PC-9 (cell line): ENCODE measurements around the gene ELP4. TPM values are rescaled to one million over a fixed set of nuclear protein-coding genes. Genes with fewer than 3 reads are reported as not detected.

ENCODE experiments used
- BruUV-seq: library from RNA; stranded (reverse); fragments of 400-500 nt; replicated peaks from 2 replicates; lab custom pipeline; 2021; lab: Mats Ljungman, UMichigan
- CTCF ChIA-PET: fragments of 300-600 bp; sonication (Branson Sonifier 250); formaldehyde crosslinking; loops from one replicate; lab custom pipeline; 2022; ENCODE audit warnings: antibody characterized with exemption; lab: Charles Lee
- POLR2A ChIA-PET: fragments of 300-600 bp; sonication (Branson Sonifier 250); formaldehyde crosslinking; loops from one replicate; lab custom pipeline; 2022; ENCODE audit warnings: antibody characterized with exemption; ENCODE audit not compliant: unreplicated experiment; lab: Charles Lee
- DNase-seq, 2 experiments: peaks; one replicate each; pipeline versions ENCODE4 v3.0.0 to v3.0.0-alpha.2; 2015 to 2022; ENCODE audit warnings: mixed read lengths in 1 of 2
- H2AFZ ChIP-seq: fragments of 200-600 bp; sonication (generic); 2 replicates; pipeline ENCODE4 v1.8.1; 2017; ENCODE audit warnings: antibody characterized with exemption
- H3F3A ChIP-seq: fragments of 200-600 bp; sonication (generic); 2 replicates; pipeline ENCODE4 v1.8.1; 2017; ENCODE audit warnings: antibody characterized with exemption, mild to moderate bottlenecking, low read depth; ENCODE audit not compliant: insufficient read depth
- H3K27ac ChIP-seq: fragments of 200-600 bp; sonication (generic); 2 replicates; pipeline ENCODE4 v1.6.1; 2016; ENCODE audit warnings: mixed run types
- H3K27me3 ChIP-seq: fragments of 200-600 bp; sonication (generic); 2 replicates; pipeline ENCODE4 v1.6.1; 2016; ENCODE audit warnings: low read depth, mixed run types; ENCODE audit not compliant: insufficient read depth
- H3K36me3 ChIP-seq: fragments of 200-600 bp; sonication (generic); 2 replicates; pipeline ENCODE4 v1.6.1; 2016; ENCODE audit warnings: low read depth, mixed run types
- H3K4me1 ChIP-seq: fragments of 200-600 bp; sonication (generic); replicated peaks from 2 replicates; pipeline ENCODE4 v1.6.1; 2016; ENCODE audit warnings: mixed run types; ENCODE audit not compliant: insufficient read depth
- H3K4me2 ChIP-seq: fragments of 200-600 bp; sonication (generic); 2 replicates; pipeline ENCODE4 v1.6.1; 2017; ENCODE audit warnings: mixed run types
- H3K4me3 ChIP-seq: fragments of 200-600 bp; sonication (generic); 2 replicates; pipeline ENCODE4 v1.6.1; 2016; ENCODE audit warnings: mixed run types
- H3K79me2 ChIP-seq: fragments of 200-600 bp; sonication (generic); 2 replicates; pipeline ENCODE4 v1.6.1; 2017; ENCODE audit warnings: low read depth, mixed run types
- H3K9me2 ChIP-seq: fragments of 200-600 bp; sonication (generic); 2 replicates; pipeline ENCODE4 v1.8.1; 2017; ENCODE audit warnings: mild to moderate bottlenecking; ENCODE audit not compliant: insufficient read depth
- H3K9me3 ChIP-seq: fragments of 200-600 bp; sonication (generic); 2 replicates; pipeline ENCODE4 v1.8.1; 2016; ENCODE audit warnings: low read depth; ENCODE audit not compliant: insufficient read depth
- H4K20me1 ChIP-seq: fragments of 200-600 bp; sonication (generic); 2 replicates; pipeline ENCODE4 v1.8.1; 2017; ENCODE audit not compliant: insufficient read depth
- CTCF ChIP-seq: fragments of 200-600 bp; sonication (generic); conservative IDR thresholded peaks from 2 replicates; pipeline ENCODE4 v1.6.1; 2017; ENCODE audit warnings: mixed run types, antibody characterized with exemption, mild to moderate bottlenecking, moderate library complexity
- EZH2 ChIP-seq: fragments of 200-600 bp; sonication (generic); IDR thresholded peaks from 2 replicates; pipeline ENCODE4 v1.8.0; 2017; ENCODE audit warnings: antibody characterized with exemption, low read depth
- intact Hi-C: fragments of 100-400 bp; cut with micrococcal nuclease; formaldehyde crosslinking; loops from one replicate; pipeline ENCODE4 v1.10.0; 2022; ENCODE audit not compliant: unreplicated experiment
- total RNA-seq: library from RNA; stranded (reverse); gene quantifications from 2 replicates; pipeline ENCODE4 v1.2.3, GENCODE V29; 2021

Gene ELP4
- total RNA-seq, 1 experiment from 2014 or later, result 20.5 TPM

- Histone ChIP-seq H3K27me3 (no peaks in the 10 kb centered on the region), H3F3A (peaks cover 4% of the 10 kb centered on the region; the same call in 1 of the 2 replicates), H4K20me1 (no peaks in the 10 kb centered on the region), H3K9me2 (no peaks in the 10 kb centered on the region), H3K27ac (no peak overlapping the region), H2AFZ (no peak overlapping the region), H3K79me2 (no peaks in the 10 kb centered on the region), H3K9me3 (no peaks in the 10 kb centered on the region), H3K36me3 (peaks cover 34% of the 10 kb centered on the region), H3K4me3 (no peak overlapping the region), H3K4me2 (no peak overlapping the region), H3K4me1 (no peaks in the 10 kb centered on the region)
- intact Hi-C loops, result no loop called here
- no peak for DNase-seq
- BruUV-seq, result no TSS peak
- POLR2A ChIA-PET, result no interaction called here
- CTCF ChIA-PET, result no interaction called here
- no peak for TF ChIP-seq CTCF
- TF ChIP-seq EZH2, result no peak
Observed at GRCh38 chr11:31790649-31791048, 281.1 kb downstream of the ELP4 start.

- BruUV-seq, result no TSS peak
Observed at GRCh38 chr11:31792036-31792435, 282.5 kb downstream of the ELP4 start.

GRCh38 chr11:31792456-31792855 lies 282.9 kb downstream of the ELP4 start:
- peaks cover 34% of the 10 kb centered on the region for H3K36me3 ChIP-seq
- TF ChIP-seq EZH2 (no peak), CTCF (no peak)
- intact Hi-C loops, result no loop called here
- H3K4me2 ChIP-seq, result no peak overlapping the region
- no peak overlapping the region for H2AFZ ChIP-seq
- H3K9me2 ChIP-seq, result no peaks in the 10 kb centered on the region
- ChIA-PET POLR2A (no interaction called here), CTCF (no interaction called here)
- DNase-seq, result no peak
- no TSS peak for BruUV-seq
- H3K4me1 ChIP-seq, result no peaks in the 10 kb centered on the region
- peaks cover 4% of the 10 kb centered on the region; the same call in 1 of the 2 replicates for H3F3A ChIP-seq
- H3K27ac ChIP-seq, result no peak overlapping the region
- H3K79me2 ChIP-seq, result no peaks in the 10 kb centered on the region
- H3K27me3 ChIP-seq, result no peaks in the 10 kb centered on the region
- no peaks in the 10 kb centered on the region for H4K20me1 ChIP-seq
- H3K9me3 ChIP-seq, result no peaks in the 10 kb centered on the region
- no peak overlapping the region for H3K4me3 ChIP-seq

More at GRCh38 chr11:31792036-31792435, 282.5 kb downstream of the ELP4 start:
- TF ChIP-seq CTCF (no peak), EZH2 (no peak)
- Histone ChIP-seq H3K4me3 (no peak overlapping the region), H3K4me2 (no peak overlapping the region), H4K20me1 (no peaks in the 10 kb centered on the region), H3K9me2 (no peaks in the 10 kb centered on the region), H3K9me3 (no peaks in the 10 kb centered on the region), H3K27ac (no peak overlapping the region), H3K4me1 (no peaks in the 10 kb centered on the region), H3K79me2 (no peaks in the 10 kb centered on the region), H3F3A (peaks cover 4% of the 10 kb centered on the region; the same call in 1 of the 2 replicates), H3K27me3 (no peaks in the 10 kb centered on the region), H2AFZ (no peak overlapping the region), H3K36me3 (peaks cover 34% of the 10 kb centered on the region)
- intact Hi-C loops, result no loop called here
- no peak for DNase-seq
- ChIA-PET POLR2A (interaction anchor here (0.6 kb wide), 1 partner anchor 387 kb away, joined by 6 read pairs; no protein-coding TSS in a partner anchor), CTCF (no interaction called here)
